HG02642 (cell line): ENCODE measurements around the gene PIP4P1.

Experiments used
- ATAC-seq: cut with Tn5 transposase; IDR thresholded peaks from one replicate; pipeline ENCODE4 v1.9.1; 2021; ENCODE audit warnings: mild to moderate bottlenecking; ENCODE audit not compliant: unreplicated experiment, poor library complexity

Gene PIP4P1

GRCh38 chr14:20440465-20440864, 20.8 kb downstream of the PIP4P1 start:
- no peak for ATAC-seq

- no peak for ATAC-seq
Observed at GRCh38 chr14:20438664-20439063, 22.6 kb downstream of the PIP4P1 start.

GRCh38 chr14:20436363-20436755, 24.9 kb downstream of the PIP4P1 start:
- no peak for ATAC-seq

- no peak for ATAC-seq
Observed at GRCh38 chr14:20435582-20436362, 25.5 kb downstream of the PIP4P1 start, which contains the start of gene KLHL33. Gene KLHL33 (minus strand): TSS chr14:20436166. CDS start chr14:20435811, 355 bp downstream.

GRCh38 chr14:20434701-20435581, 26.3 kb downstream of the PIP4P1 start:
- no peak for ATAC-seq

- no peak for ATAC-seq
Observed at GRCh38 chr14:20429801-20430669, 31.2 kb downstream of the PIP4P1 start.

GRCh38 chr14:20428802-20429201, 32.4 kb downstream of the PIP4P1 start:
- no peak for ATAC-seq

GRCh38 chr14:20428010-20428365, 33.2 kb downstream of the PIP4P1 start:
- peak; percentile 46 for ATAC-seq

GRCh38 chr14:20427231-20428009, 33.8 kb downstream of the PIP4P1 start:
- ATAC-seq: peak; percentile 72

- ATAC-seq: no peak
Observed at GRCh38 chr14:20424851-20425250, 36.4 kb downstream of the PIP4P1 start.

- no peak for ATAC-seq
Observed at GRCh38 chr14:20422886-20423285, 38.3 kb downstream of the PIP4P1 start.

GRCh38 chr14:20421267-20421666, 40.0 kb downstream of the PIP4P1 start:
- ATAC-seq: no peak

- no peak for ATAC-seq
Observed at GRCh38 chr14:20419419-20419818, 41.8 kb downstream of the PIP4P1 start.

GRCh38 chr14:20418501-20418909, 42.7 kb downstream of the PIP4P1 start:
- ATAC-seq: no peak

- no peak for ATAC-seq
Observed at GRCh38 chr14:20417250-20418186, 43.7 kb downstream of the PIP4P1 start.

- no peak for ATAC-seq
Observed at GRCh38 chr14:20416223-20416622, 45.0 kb downstream of the PIP4P1 start.

GRCh38 chr14:20415782-20416206, 45.4 kb downstream of the PIP4P1 start:
- ATAC-seq: peak; percentile 41

GRCh38 chr14:20413744-20414082, 47.5 kb downstream of the PIP4P1 start:
- peak; percentile 37 for ATAC-seq
